ENCODE measurements around the gene GRHL3.
"Not testable (repeated sequence)": the region's sequence is repeated elsewhere in the genome, so short reads cannot be mapped to it uniquely, and the experiment has no call there.

Gene GRHL3

DNA sequence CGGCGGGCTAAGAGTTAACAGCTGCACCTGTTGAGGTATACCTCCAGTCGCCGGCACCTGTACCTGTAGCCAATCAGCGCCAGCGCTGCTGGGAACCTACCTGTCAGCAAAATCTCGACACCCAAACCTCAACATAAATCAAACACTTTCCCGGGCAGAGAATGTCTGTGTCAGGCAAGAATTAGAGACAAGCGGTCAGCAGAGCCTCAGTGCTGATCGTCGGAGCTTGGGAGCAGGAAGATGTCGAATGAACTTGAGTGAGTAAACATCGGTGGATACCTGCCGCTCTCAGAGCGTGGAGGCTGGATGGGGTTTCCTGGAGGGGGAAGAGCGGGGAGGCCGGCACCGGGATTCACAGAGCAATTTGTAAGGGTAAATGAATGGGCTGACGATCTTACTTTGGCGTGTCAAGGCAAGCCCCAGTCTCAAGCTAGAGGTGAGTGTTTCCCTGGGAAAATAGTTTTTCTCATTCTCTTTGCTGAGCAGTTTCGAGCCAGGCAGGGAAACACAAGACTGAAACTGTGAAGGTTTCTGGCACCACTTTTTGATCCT, at the start of gene GRHL3:
Gene GRHL3, plus strand, starts transcription at position 46 of the 552 bp plus-strand sequence. Its CDS starts 195 bp downstream, at position 241.
- TF ChIP-seq, protein P1, sequence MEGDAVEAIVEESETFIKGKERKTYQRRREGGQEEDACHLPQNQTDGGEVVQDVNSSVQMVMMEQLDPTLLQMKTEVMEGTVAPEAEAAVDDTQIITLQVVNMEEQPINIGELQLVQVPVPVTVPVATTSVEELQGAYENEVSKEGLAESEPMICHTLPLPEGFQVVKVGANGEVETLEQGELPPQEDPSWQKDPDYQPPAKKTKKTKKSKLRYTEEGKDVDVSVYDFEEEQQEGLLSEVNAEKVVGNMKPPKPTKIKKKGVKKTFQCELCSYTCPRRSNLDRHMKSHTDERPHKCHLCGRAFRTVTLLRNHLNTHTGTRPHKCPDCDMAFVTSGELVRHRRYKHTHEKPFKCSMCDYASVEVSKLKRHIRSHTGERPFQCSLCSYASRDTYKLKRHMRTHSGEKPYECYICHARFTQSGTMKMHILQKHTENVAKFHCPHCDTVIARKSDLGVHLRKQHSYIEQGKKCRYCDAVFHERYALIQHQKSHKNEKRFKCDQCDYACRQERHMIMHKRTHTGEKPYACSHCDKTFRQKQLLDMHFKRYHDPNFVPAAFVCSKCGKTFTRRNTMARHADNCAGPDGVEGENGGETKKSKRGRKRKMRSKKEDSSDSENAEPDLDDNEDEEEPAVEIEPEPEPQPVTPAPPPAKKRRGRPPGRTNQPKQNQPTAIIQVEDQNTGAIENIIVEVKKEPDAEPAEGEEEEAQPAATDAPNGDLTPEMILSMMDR (IDR thresholded peaks at IDR 0.05; ENCODE audit: low read depth, low read length): no peak
- no peak for DNase-seq (ENCODE audit: extremely low read depth, low read depth)

DNA sequence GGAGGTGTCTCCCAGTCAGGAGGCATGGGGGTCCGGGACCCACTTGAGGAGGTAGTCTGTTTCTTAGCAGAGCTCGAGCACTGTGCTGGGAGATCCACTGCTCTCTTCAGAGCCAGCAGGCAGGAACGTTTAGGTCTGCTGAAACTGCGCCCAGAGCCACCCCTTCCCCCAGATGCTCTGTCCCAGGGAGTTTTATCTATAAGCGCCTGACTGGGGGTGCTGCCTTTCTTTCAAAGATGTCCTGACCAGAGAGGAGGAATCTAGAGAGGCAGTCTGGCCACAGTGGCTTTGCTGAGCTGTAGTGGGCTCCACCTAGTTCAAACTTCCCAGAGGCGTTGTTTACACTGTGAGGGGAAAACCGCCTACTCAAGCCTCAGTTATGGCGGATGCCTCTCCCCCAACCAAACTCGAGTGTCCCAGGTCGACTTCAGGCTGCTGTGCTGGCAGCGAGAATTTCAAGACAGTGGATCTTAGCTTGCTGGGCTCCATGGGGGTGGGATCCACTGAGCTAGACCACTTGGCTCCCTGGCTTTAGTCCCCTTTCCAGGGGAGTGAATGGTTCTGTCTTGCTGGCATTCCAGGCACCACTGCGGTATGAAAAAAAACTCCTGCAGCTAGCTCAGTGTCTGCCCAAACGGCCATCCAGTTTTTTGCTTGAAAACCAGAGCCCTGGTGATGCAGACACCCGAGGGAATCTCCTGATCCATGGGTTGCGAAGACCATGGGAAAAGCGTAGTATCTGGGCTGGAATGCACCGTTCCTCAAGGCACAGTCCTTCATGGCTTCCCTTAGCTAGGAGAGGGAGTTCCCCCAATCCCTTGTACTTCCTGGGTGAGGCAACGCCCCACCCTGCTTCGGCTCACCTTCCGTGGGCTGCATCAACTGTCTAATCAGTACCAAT, 44.7 kb upstream of the GRHL3 start:
- DNase-seq (ENCODE audit: extremely low read depth, low read depth): not testable (repeated sequence)

DNA sequence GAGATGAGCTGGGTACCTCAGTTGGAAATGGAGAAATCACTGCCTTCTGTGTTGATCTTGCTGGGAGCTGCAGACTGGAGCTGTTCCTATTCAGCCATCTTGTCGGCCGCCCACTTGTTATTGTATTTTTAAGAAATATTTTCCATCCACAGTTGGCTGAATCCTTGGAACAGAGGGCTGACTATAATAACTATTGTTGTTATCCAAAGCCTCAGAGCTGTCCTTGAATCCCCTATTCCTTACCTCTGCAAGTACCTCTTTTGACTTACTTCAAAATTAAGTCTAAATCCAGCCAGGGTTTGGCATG, 44.1 kb upstream of the GRHL3 start:
- no peak for DNase-seq (ENCODE audit: extremely low read depth, low read depth)

DNA sequence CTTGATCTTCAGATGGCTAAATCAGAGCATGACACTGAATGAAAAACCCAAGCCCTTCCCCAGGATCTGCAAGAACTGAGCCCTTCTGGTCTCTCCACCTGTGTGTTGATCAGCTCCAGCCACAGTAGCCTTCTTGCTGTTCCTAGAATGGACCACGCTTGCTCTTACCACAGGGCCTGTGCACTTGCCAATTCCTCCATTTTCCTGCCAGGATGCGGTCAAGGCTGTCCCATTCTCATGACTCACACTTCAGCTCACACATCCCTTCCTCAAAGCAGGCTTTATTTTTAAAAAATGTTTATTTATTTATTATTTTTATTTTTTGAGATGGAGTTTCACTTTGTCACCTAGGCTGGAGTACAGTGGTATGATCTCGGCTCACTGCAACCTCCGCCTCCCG, 43.6 kb upstream of the GRHL3 start:
- TF ChIP-seq, protein P1 (IDR thresholded peaks at IDR 0.05; ENCODE audit: low read depth, low read length): no peak
- DNase-seq (ENCODE audit: extremely low read depth, low read depth): no peak

More for the DNA sequence above, 44.1 kb upstream of the GRHL3 start:
- TF ChIP-seq, protein P1 (IDR thresholded peaks at IDR 0.05; ENCODE audit: low read depth, low read length): no peak

DNA sequence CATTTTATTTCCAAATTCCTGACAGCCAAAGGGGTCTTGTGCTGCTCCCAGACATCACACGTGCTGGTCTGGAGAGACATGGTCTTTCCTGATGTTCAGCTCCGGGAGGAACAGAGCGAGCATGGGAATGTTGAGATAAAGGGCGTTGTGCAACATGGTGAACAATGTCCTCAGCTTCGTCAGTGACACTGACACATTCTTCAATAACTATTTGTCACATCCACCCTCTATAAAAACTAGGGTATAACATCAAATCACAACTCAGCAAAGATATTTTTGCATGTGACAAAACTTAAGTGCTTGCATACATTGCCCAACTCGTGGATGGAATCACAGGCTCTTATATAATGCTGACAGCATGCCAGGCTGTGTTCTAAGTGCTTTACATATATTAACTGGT, 42.4 kb upstream of the GRHL3 start:
- DNase-seq (ENCODE audit: extremely low read depth, low read depth): no peak

DNA sequence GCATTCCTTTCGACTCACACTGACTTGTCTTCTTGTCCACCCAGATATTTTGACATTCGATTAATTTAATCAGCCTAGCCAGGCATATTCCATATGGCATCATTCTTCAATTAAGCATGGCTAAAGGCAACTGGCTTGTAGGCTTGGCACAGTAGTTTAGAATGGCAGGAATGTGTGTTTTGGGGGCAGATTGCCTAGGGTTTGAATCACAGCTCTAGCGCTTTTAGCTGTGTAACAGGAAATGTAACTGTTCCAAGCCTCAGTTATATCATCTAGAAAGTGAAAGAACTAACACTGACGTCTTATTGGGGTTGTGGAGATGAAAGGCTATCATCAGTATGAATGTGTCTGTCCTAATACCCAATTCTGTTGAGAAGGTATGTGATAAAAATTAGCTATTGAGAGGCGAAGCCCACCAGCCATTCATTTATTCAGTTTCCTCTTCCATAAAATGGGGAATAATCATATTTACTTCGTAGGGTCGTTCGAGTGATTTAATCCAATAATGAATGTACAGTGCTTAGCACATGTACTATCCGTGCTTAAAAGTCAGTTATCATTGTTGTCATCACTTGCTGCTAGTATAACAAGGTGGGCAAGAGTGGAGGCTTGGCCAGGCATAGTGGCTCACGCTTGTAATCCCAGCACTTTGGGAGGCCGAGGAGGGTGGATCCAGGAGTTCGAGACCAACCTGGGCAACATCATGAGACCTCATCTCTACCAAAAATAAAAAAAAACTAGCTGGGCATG, 41.6 kb upstream of the GRHL3 start:
- no peak for DNase-seq (ENCODE audit: extremely low read depth, low read depth)
- TF ChIP-seq, protein P1 (IDR thresholded peaks at IDR 0.05; ENCODE audit: low read depth, low read length): no peak

More for the DNA sequence above, 42.4 kb upstream of the GRHL3 start:
- TF ChIP-seq, protein P1 (IDR thresholded peaks at IDR 0.05; ENCODE audit: low read depth, low read length): no peak

DNA sequence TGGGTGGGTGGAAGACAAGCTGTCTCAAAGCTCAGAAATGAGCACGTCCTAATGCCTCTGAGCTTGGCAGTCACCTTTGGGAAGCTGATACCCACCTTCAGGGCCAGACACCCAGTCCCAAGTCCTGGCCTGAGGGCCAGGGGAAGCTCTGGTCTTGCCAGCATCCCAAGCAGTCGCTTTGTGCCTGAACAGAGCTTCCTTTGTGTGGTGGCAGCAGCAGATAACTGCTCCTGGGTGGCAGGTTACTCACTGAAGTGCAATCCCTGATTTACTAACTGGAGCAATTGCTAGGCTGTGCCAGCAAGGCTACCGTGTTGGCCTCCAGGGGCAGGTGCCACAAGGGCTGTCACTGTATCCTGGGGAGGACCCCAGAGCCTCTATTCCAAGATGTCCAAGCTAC, 40.4 kb upstream of the GRHL3 start:
- TF ChIP-seq, protein P1 (IDR thresholded peaks at IDR 0.05; ENCODE audit: low read depth, low read length): no peak
- no peak for DNase-seq (ENCODE audit: extremely low read depth, low read depth)

Data from AG09319 (cell line).